OCI-LY3 (cell line): ENCODE results near the gene PPP3CB.

Source experiments
- H2AFZ ChIP-seq: fragments of 200-600, 300-600 bp; shearing (Covaris generic); 2 replicates; pipeline ENCODE4 v1.6.0; 2014; ENCODE audit warnings: antibody characterized with exemption, low read depth, low read length
- H3K27ac ChIP-seq: fragments of 200-600, 300-600 bp; sonication (generic); 2 replicates; pipeline ENCODE4 v1.5.1; 2014; ENCODE audit warnings: mild to moderate bottlenecking, low read length, moderate library complexity, mixed read lengths
- H3K27me3 ChIP-seq: fragments of 200-600, 300-600 bp; sonication (generic); 2 replicates; pipeline ENCODE4 v1.6.1; 2014; ENCODE audit warnings: low read depth, low read length, mixed read lengths
- H3K36me3 ChIP-seq: fragments of 200-600, 300-600 bp; sonication (generic); replicated peaks from 2 replicates; pipeline ENCODE3; 2014; ENCODE audit warnings: low read depth, low read length, mixed read lengths
- H3K4me1 ChIP-seq: fragments of 300-600, 200-600 bp; sonication (generic); 2 replicates; pipeline ENCODE4 v1.6.1; 2014; ENCODE audit warnings: low read length, mixed read lengths
- H3K4me2 ChIP-seq: fragments of 200-600, 300-600 bp; sonication (generic); 2 replicates; pipeline ENCODE4 v1.6.1; 2014; ENCODE audit warnings: low read length, mixed read lengths
- H3K4me3 ChIP-seq: fragments of 300-600, 200-600 bp; sonication (generic); 2 replicates; pipeline ENCODE4 v1.5.1; 2014; ENCODE audit warnings: antibody characterized with exemption, mild to moderate bottlenecking, low read length, moderate library complexity
- H3K79me2 ChIP-seq: fragments of 300-600, 200-600 bp; shearing (Covaris generic); 2 replicates; pipeline ENCODE4 v1.6.1; 2014; ENCODE audit warnings: mild to moderate bottlenecking, low read length, mixed read lengths
- H3K9ac ChIP-seq: fragments of 300-600, 200-600 bp; shearing (Covaris generic); 2 replicates; pipeline ENCODE4 v1.6.0; 2014; ENCODE audit warnings: mild to moderate bottlenecking, low read length, moderate library complexity
- H3K9me3 ChIP-seq: fragments of 200-600, 300-600 bp; shearing (Covaris generic); 2 replicates; pipeline ENCODE4 v1.6.1; 2014; ENCODE audit warnings: low read length, mixed read lengths; ENCODE audit not compliant: insufficient read depth
- H4K20me1 ChIP-seq: fragments of 200-600, 300-600 bp; sonication (generic); 2 replicates; pipeline ENCODE4 v1.6.1; 2016; ENCODE audit warnings: low read length, mixed read lengths; ENCODE audit not compliant: insufficient read depth
- EZH2phosphoT487 ChIP-seq: fragments of 200-600 bp; shearing (Covaris generic); IDR thresholded peaks from 2 replicates; pipeline ENCODE4 v1.6.1; 2018; ENCODE audit warnings: antibody characterized with exemption, mixed run types, low read depth
- TF ChIP-seq, protein P1 (sequence below): fragments of 200-600, 300-600 bp; sonication (generic); IDR thresholded peaks from 2 replicates; pipeline ENCODE4 v1.5.1; 2014; ENCODE audit warnings: antibody characterized with exemption, low read length, low read depth

Gene PPP3CB

DNA sequence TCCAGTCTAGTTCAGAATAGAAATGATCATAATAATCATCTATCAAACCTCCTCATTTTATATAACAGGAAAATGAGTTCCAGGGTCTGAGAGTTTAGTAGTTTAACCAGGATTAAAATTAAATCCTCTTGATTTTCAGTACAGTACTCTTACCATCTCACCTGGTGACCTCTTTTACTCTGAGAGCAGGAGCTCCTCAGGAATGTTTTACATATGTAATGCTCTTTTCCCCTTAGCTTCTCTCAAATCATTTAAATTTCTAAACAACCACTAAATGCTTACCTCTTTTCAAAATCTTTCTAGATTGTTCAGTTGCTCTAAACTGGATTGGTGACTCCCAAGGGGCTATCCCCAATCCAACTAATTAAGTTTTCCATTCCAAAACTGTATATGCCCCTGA lies 10.2 kb upstream of the PPP3CB start:
- Histone ChIP-seq H3K27ac (no peak overlapping the region), H4K20me1 (no peaks in the 10 kb centered on the region), H3K9ac (no peak overlapping the region), H3K4me3 (no peak overlapping the region), H3K27me3 (no peaks in the 10 kb centered on the region), H3K4me1 (peaks cover 10% of the 10 kb centered on the region), H3K79me2 (no peaks in the 10 kb centered on the region), H3K9me3 (no peaks in the 10 kb centered on the region), H2AFZ (no peak overlapping the region), H3K4me2 (no peak overlapping the region), H3K36me3 (no peaks in the 10 kb centered on the region)
- TF ChIP-seq, protein P1, sequence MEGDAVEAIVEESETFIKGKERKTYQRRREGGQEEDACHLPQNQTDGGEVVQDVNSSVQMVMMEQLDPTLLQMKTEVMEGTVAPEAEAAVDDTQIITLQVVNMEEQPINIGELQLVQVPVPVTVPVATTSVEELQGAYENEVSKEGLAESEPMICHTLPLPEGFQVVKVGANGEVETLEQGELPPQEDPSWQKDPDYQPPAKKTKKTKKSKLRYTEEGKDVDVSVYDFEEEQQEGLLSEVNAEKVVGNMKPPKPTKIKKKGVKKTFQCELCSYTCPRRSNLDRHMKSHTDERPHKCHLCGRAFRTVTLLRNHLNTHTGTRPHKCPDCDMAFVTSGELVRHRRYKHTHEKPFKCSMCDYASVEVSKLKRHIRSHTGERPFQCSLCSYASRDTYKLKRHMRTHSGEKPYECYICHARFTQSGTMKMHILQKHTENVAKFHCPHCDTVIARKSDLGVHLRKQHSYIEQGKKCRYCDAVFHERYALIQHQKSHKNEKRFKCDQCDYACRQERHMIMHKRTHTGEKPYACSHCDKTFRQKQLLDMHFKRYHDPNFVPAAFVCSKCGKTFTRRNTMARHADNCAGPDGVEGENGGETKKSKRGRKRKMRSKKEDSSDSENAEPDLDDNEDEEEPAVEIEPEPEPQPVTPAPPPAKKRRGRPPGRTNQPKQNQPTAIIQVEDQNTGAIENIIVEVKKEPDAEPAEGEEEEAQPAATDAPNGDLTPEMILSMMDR = no peak
- TF ChIP-seq EZH2phosphoT487 = no peak

DNA sequence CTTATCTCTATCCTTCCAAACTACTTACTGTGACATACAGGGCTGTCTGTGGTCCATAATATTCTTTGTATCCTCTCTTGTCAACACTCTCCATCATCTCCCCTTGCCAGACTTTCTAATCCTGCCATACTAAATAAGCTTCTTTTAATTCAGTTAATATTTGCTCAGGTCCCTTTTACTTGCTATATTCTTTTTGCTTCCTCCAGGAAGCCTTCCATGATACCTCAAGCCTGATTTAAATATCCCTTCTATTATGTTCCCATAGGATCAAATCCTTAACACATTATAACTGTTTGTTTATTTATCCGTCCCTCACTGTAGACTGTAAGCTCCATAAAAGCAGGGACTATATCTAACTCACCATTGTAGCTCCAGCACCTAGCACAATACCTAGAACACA lies 7.2 kb upstream of the PPP3CB start:
- no peaks in the 10 kb centered on the region for H3K36me3 ChIP-seq
- H2AFZ ChIP-seq = no peak overlapping the region

DNA sequence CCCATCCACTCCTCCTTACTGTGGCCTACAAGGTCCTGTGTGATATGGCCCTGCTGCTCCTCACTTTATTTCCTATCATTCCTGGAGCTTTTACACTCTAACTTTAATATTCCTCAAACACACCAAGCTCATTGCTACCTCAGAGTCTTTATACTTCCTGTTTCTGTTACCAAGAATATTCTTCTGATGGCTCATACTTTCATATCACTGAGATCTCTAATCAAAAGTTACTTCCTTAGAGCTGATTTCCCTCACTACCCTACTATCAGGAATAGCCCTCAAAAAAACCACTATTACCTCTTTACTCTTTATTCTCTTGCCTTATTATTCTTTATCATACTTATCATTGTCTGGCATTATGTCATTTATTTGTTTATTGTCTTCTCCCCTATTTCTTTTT lies 5.8 kb upstream of the PPP3CB start:
- Histone ChIP-seq H3K4me3 (no peak overlapping the region), H3K9ac (no peak overlapping the region), H3K27ac (0 out of 2 replicates have a peak overlapping the region, but pooled peaks have one; percentile 12), H3K27me3 (no peaks in the 10 kb centered on the region), H3K79me2 (no peaks in the 10 kb centered on the region), H3K4me1 (peaks cover 13% of the 10 kb centered on the region), H3K4me2 (peak overlapping the region; percentile 53), H3K36me3 (no peaks in the 10 kb centered on the region), H3K9me3 (no peaks in the 10 kb centered on the region), H2AFZ (0 out of 2 replicates have a peak overlapping the region, but pooled peaks have one; percentile 59), H4K20me1 (no peaks in the 10 kb centered on the region)
- TF ChIP-seq, protein P1 = no peak
- no peak for TF ChIP-seq EZH2phosphoT487

More for the DNA sequence above, 7.2 kb upstream of the PPP3CB start:
- Histone ChIP-seq H3K4me1 (peaks cover 10% of the 10 kb centered on the region), H3K9ac (no peak overlapping the region), H3K4me2 (no peak overlapping the region), H3K9me3 (no peaks in the 10 kb centered on the region), H4K20me1 (no peaks in the 10 kb centered on the region), H3K27ac (no peak overlapping the region), H3K27me3 (no peaks in the 10 kb centered on the region), H3K4me3 (no peak overlapping the region), H3K79me2 (no peaks in the 10 kb centered on the region)
- TF ChIP-seq, protein P1 = no peak
- TF ChIP-seq EZH2phosphoT487 = no peak

DNA sequence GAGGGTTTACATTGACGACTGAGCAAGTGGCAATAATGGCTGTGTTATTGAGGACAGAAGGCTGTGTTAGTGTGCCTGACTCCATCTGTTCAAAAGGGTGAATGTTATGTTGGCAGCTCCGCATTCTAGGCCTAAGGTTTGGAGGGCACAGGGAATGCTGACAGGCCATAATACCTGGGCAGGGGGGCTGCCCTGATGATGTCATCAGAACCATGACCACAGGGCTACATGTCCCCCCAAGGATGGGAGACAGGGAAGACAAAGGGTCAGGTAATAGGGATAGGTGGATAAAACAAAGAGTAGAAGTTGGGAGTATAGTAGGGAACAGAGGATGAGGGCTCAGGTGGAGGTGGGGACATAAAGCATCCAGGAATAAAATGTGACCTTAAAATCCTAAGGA lies 1.8 kb upstream of the PPP3CB start:
- Histone ChIP-seq H2AFZ (no peak overlapping the region), H3K27ac (no peak overlapping the region), H3K4me2 (no peak overlapping the region), H3K36me3 (no peaks in the 10 kb centered on the region), H3K27me3 (no peaks in the 10 kb centered on the region), H3K4me3 (no peak overlapping the region), H3K79me2 (peaks cover 33% of the 10 kb centered on the region), H3K9ac (no peak overlapping the region), H4K20me1 (no peaks in the 10 kb centered on the region), H3K4me1 (peaks cover 25% of the 10 kb centered on the region), H3K9me3 (no peaks in the 10 kb centered on the region)
- no peak for TF ChIP-seq EZH2phosphoT487
- TF ChIP-seq, protein P1 = no peak
